GM21576 (cell line): Measurements from ENCODE around the gene ACAD9.
"Not testable (repeated sequence)": the region's sequence is repeated elsewhere in the genome, so short reads cannot be mapped to it uniquely, and the experiment has no call there.

Experiments
- ATAC-seq: cut with Tn5 transposase; IDR thresholded peaks from one replicate; pipeline ENCODE4 v1.9.1; 2021; ENCODE audit warnings: mild to moderate bottlenecking, moderate library complexity; ENCODE audit not compliant: unreplicated experiment

The ACAD9 gene

GRCh38 chr3:128859630-128860029, 19.8 kb upstream of the ACAD9 start:
- ATAC-seq = no peak

- no peak for ATAC-seq
Observed at GRCh38 chr3:128861491-128861890, 17.9 kb upstream of the ACAD9 start.

GRCh38 chr3:128863560-128863959, 15.9 kb upstream of the ACAD9 start:
- no peak for ATAC-seq

- no peak for ATAC-seq
Observed at GRCh38 chr3:128864351-128864811, 15.0 kb upstream of the ACAD9 start.

GRCh38 chr3:128864849-128865804, 14.3 kb upstream of the ACAD9 start:
- ATAC-seq = not testable (repeated sequence)

GRCh38 chr3:128867200-128868125, 12.0 kb upstream of the ACAD9 start:
- ATAC-seq = no peak

GRCh38 chr3:128870347-128870746, 9.1 kb upstream of the ACAD9 start:
- ATAC-seq = no peak

GRCh38 chr3:128872282-128872681, 7.1 kb upstream of the ACAD9 start:
- ATAC-seq = no peak

GRCh38 chr3:128872744-128873143, 6.7 kb upstream of the ACAD9 start:
- no peak for ATAC-seq

- no peak for ATAC-seq
Observed at GRCh38 chr3:128873244-128874022, 6.0 kb upstream of the ACAD9 start.

GRCh38 chr3:128874481-128875180, 4.8 kb upstream of the ACAD9 start:
- no peak for ATAC-seq

GRCh38 chr3:128875556-128876120, 3.8 kb upstream of the ACAD9 start:
- no peak for ATAC-seq

- no peak for ATAC-seq
Observed at GRCh38 chr3:128878011-128878457, 1.4 kb upstream of the ACAD9 start.

GRCh38 chr3:128878556-128879124, 780 bp upstream of the ACAD9 start:
- no peak for ATAC-seq

GRCh38 chr3:128879991-128880390, 571 bp downstream of the ACAD9 start:
- ATAC-seq = no peak

- ATAC-seq = not testable (repeated sequence)
Observed at GRCh38 chr3:128880455-128880854, 1.0 kb downstream of the ACAD9 start.

- no peak for ATAC-seq
Observed at GRCh38 chr3:128881576-128881975, 2.2 kb downstream of the ACAD9 start.

- ATAC-seq = no peak
Observed at GRCh38 chr3:128882719-128883118, 3.3 kb downstream of the ACAD9 start.

- no peak for ATAC-seq
Observed at GRCh38 chr3:128884992-128885391, 5.6 kb downstream of the ACAD9 start.
